GM12875 (cell line): Measurements from ENCODE around the gene CLDN15.

Source experiments
- H3K4me3 ChIP-seq: one replicate; pipeline ENCODE4 v1.5.1; 2011; ENCODE audit warnings: low read depth, low read length, control low read depth
- CTCF ChIP-seq: IDR thresholded peaks from 2 replicates; pipeline ENCODE4 v1.5.1; 2011; ENCODE audit warnings: low read depth, mild to moderate bottlenecking, control low read depth, inconsistent platforms, low read length, moderate library complexity, borderline replicate concordance; ENCODE audit not compliant: insufficient read depth

Gene CLDN15

GRCh38 chr7:101186194-101186593 is 51.4 kb downstream of the CLDN15 start:
- no peak for TF ChIP-seq CTCF
- no peak overlapping the region for H3K4me3 ChIP-seq

GRCh38 chr7:101185258-101185839 is 52.3 kb downstream of the CLDN15 start:
- TF ChIP-seq CTCF: no peak
- no peak overlapping the region for H3K4me3 ChIP-seq
